Mucosa of descending colon (tissue), 3 donors: ENCODE data around the gene KHDRBS2. TPM values are rescaled to one million over a fixed set of nuclear protein-coding genes. Genes with fewer than 3 reads are reported as not detected.

Experiments used
- ATAC-seq: fragments of 200-7000 bp; cut with Tn5 transposase; one replicate; pipeline ENCODE4 v1.9.1; 2020; ENCODE audit warnings: mild to moderate bottlenecking, moderate library complexity
- DNase-seq, 3 donors: peaks; one replicate each; pipeline ENCODE4 v3.0.0-alpha.2; 2020
- H3K36me3 ChIP-seq: fragments of 200-600 bp; one replicate; pipeline ENCODE4 v1.8.0; 2021; ENCODE audit warnings: low read depth, mild to moderate bottlenecking
- H3K4me1 ChIP-seq: fragments of 200-600 bp; one replicate; pipeline ENCODE4 v1.8.0; 2021; ENCODE audit warnings: low read depth, mild to moderate bottlenecking
- H3K4me3 ChIP-seq: fragments of 200-600 bp; one replicate; pipeline ENCODE4 v1.8.0; 2021; ENCODE audit warnings: mild to moderate bottlenecking
- H3K9me3 ChIP-seq: fragments of 200-600 bp; one replicate; pipeline ENCODE4 v1.8.0; 2021; ENCODE audit warnings: mild to moderate bottlenecking
- CTCF ChIP-seq: fragments of 200-600 bp; IDR thresholded peaks from one replicate; pipeline ENCODE4 v1.8.0; 2022; ENCODE audit warnings: antibody characterized with exemption, mild to moderate bottlenecking
- intact Hi-C, 2 donors: fragments of 100-400 bp; cut with DNase I in 1 of 2; cut with micrococcal nuclease in 1 of 2; formaldehyde crosslinking; loops; one replicate each; pipeline versions ENCODE4 v1.11.0 to v1.11.1; 2022; cut with DNase I, micrococcal nuclease
- total RNA-seq, 3 donors: library from RNA; stranded (reverse); fragmentation: NEBNext Ultra II Directional in 2 of 3; extraction: Animal tissue kit (Norgen Biotek cat#: 25700) in 2 of 3; gene quantifications; one replicate each; pipeline versions ENCODE4 v1.2.1 to v1.2.4, GENCODE V29; 2021 to 2023
- donor health status: DM: no; HTN: no; CAD: no; lungs with moderate emphysema.
- donor health status: DM: no; HTN: no; CAD: no.
- donor health status: DM: no; HTN: yes; CAD: no.

The KHDRBS2 gene
- total RNA-seq, 3 donors from 2014 or later = 0.82 to 2.9 (median 1.1) TPM

GRCh38 chr6:61909486-61909885 is 376.5 kb downstream of the KHDRBS2 start:
- H3K9me3 ChIP-seq = no peaks in the 10 kb centered on the region
- no peak for TF ChIP-seq CTCF
- H3K4me1 ChIP-seq = no peaks in the 10 kb centered on the region
- no peak overlapping the region for H3K4me3 ChIP-seq
- no peak for ATAC-seq
- intact Hi-C loops = no loop called here
- no peak for DNase-seq
- H3K36me3 ChIP-seq = no peaks in the 10 kb centered on the region

DNA sequence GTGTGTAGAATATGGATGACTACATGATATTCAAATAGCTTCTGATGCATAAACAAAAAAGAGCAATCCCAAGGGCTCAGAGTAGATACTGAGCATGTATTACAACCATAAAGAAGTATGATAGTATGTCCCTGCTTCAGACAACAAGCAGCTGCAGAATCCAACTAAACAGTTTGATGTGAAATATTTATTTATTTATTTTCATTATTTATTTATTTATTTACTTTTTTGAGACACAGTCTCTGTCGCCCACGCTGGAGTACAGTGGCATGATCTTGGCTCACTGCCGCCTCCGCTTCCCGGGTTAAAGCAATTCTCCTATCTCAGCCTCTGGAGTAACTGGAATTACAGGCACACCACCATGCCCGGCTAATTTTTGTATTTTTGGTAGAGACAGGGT is 384.3 kb downstream of the KHDRBS2 start:
- Histone ChIP-seq H3K4me3 (no peak overlapping the region), H3K4me1 (no peaks in the 10 kb centered on the region), H3K9me3 (no peaks in the 10 kb centered on the region), H3K36me3 (no peaks in the 10 kb centered on the region)
- DNase-seq (no peak), ATAC-seq (no peak)
- TF ChIP-seq CTCF = no peak
- intact Hi-C loops = no loop called here

DNA sequence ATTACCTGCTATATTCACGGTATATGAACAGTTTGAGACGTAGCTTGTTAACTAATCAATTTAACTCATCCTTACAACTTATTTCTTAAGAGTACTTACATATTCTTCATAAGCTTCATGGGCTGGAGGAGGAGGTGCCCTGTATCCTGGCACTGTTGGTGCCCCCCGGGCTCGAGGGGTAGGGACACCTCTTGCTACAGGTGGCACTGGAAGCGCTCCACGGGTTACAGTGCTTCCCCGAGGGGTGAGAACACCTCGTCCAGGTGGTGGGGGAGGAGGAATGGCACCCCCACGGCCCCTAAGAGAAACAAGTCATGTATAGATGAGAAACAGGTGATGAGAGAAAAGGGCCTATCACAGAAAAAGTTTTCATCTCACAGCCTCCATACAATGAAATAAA is 391.5 kb downstream of the KHDRBS2 start:
- ATAC-seq (no peak), DNase-seq (peak in 1 of 3 donors; percentile 11)
- Histone ChIP-seq H3K9me3 (no peaks in the 10 kb centered on the region), H3K4me3 (no peak overlapping the region), H3K4me1 (no peaks in the 10 kb centered on the region), H3K36me3 (no peaks in the 10 kb centered on the region)
- no peak for TF ChIP-seq CTCF
- intact Hi-C loops = no loop called here

- DNase-seq = no peak
- Histone ChIP-seq H3K9me3 (no peaks in the 10 kb centered on the region), H3K4me1 (no peaks in the 10 kb centered on the region), H3K4me3 (no peak overlapping the region), H3K36me3 (no peaks in the 10 kb centered on the region)
- TF ChIP-seq CTCF = no peak
- intact Hi-C loops = no loop called here
- ATAC-seq = no peak
These were observed 398.6 kb downstream of the KHDRBS2 start for GRCh38 chr6:61887423-61887822.

GRCh38 chr6:61886608-61887259 is 399.3 kb downstream of the KHDRBS2 start:
- Histone ChIP-seq H3K36me3 (no peaks in the 10 kb centered on the region), H3K9me3 (no peaks in the 10 kb centered on the region), H3K4me3 (no peak overlapping the region), H3K4me1 (no peaks in the 10 kb centered on the region)
- intact Hi-C loops = no loop called here
- no peak for ATAC-seq
- DNase-seq = no peak
- no peak for TF ChIP-seq CTCF
